CD8-positive, alpha-beta memory T cell (primary cell): ENCODE results near the gene MCM5. TPM values are rescaled to one million over a fixed set of nuclear protein-coding genes. Genes with fewer than 3 reads are reported as not detected.

Experiments
- CTCF ChIA-PET: fragments of 350-600 bp; sonication (Branson Sonifier 250); formaldehyde crosslinking; loops from one replicate; lab custom pipeline; 2021; ENCODE audit warnings: antibody characterized with exemption; lab: Charles Lee
- POLR2A ChIA-PET: fragments of 350-600 bp; sonication (Branson Sonifier 250); formaldehyde crosslinking; loops from one replicate; lab custom pipeline; 2021; ENCODE audit warnings: antibody characterized with exemption; lab: Charles Lee
- DNase-seq, 5 donors: peaks; one replicate each; pipeline versions ENCODE4 v3.0.0 to v3.0.0-alpha.2; 2020 to 2022; ENCODE audit warnings: mixed read lengths in 1 of 5
- H3K27ac ChIP-seq: one replicate; pipeline ENCODE4 v1.7.0; 2013; ENCODE audit warnings: low read depth, mild to moderate bottlenecking, low read length, moderate library complexity
- H3K27me3 ChIP-seq: 2 replicates; pipeline ENCODE4 v1.7.0; 2013; ENCODE audit warnings: low read length, mild to moderate bottlenecking; ENCODE audit not compliant: insufficient read depth, poor library complexity, severe bottlenecking
- H3K36me3 ChIP-seq: 2 replicates; pipeline ENCODE4 v1.7.0; 2013; ENCODE audit warnings: mild to moderate bottlenecking, low read length, moderate library complexity; ENCODE audit not compliant: insufficient read depth
- H3K4me1 ChIP-seq: 2 replicates; pipeline ENCODE4 v1.7.0; 2013; ENCODE audit warnings: mild to moderate bottlenecking, low read length, moderate library complexity; ENCODE audit not compliant: insufficient read depth
- H3K4me3 ChIP-seq: 2 replicates; pipeline ENCODE4 v1.7.0; 2013; ENCODE audit warnings: mild to moderate bottlenecking, low read length
- H3K9me3 ChIP-seq: 2 replicates; pipeline ENCODE4 v1.7.0; 2013; ENCODE audit warnings: mild to moderate bottlenecking, low read length
- H3K27ac Mint-ChIP-seq, 8 donors: one replicate each; pipeline ENCODE4 v1.8.0; 2020 to 2021; ENCODE audit warnings: mixed read lengths in 8 of 8, mild to moderate bottlenecking in 6 of 8, inconsistent platforms in 3 of 8, moderate library complexity in 3 of 8
- H3K27me3 Mint-ChIP-seq, 2 donors: one replicate each; pipeline ENCODE4 v1.8.0; 2020 to 2021; ENCODE audit warnings: mixed read lengths in 2 of 2, mild to moderate bottlenecking in 1 of 2, moderate library complexity in 1 of 2
- H3K36me3 Mint-ChIP-seq, 3 donors: one replicate each; pipeline ENCODE4 v1.8.0; 2020 to 2021; ENCODE audit warnings: mixed read lengths in 3 of 3, inconsistent platforms in 1 of 3, mild to moderate bottlenecking in 1 of 3
- H3K4me1 Mint-ChIP-seq, 3 donors: one replicate each; pipeline ENCODE4 v1.8.0; 2020 to 2021; ENCODE audit warnings: mixed read lengths in 3 of 3, inconsistent platforms in 1 of 3, mild to moderate bottlenecking in 1 of 3
- H3K4me3 Mint-ChIP-seq, 7 donors: one replicate each; pipeline ENCODE4 v1.8.0; 2020 to 2021; ENCODE audit warnings: mixed read lengths in 7 of 7, mild to moderate bottlenecking in 6 of 7, moderate library complexity in 4 of 7, inconsistent platforms in 2 of 7
- H3K9me3 Mint-ChIP-seq, 5 donors: one replicate each; pipeline ENCODE4 v1.8.0; 2020 to 2022; ENCODE audit warnings: mixed read lengths in 5 of 5, mild to moderate bottlenecking in 3 of 5, moderate library complexity in 2 of 5, inconsistent platforms in 1 of 5
- polyA plus RNA-seq: library from polyadenylated mRNA; unstranded; fragments of 300-500 nt; fragmentation: Illumina TruSeq; gene quantifications from one replicate; pipeline ENCODE4 v1.2.3, GENCODE V29; 2021
- total RNA-seq, 2 experiments: library from RNA; stranded (reverse); gene quantifications; one replicate each; pipeline ENCODE4 v1.2.3, GENCODE V29; 2021

The MCM5 gene
- total and polyA plus RNA-seq, 3 experiments from 2014 or later: 28.4 to 300 (median 287) TPM

DNA sequence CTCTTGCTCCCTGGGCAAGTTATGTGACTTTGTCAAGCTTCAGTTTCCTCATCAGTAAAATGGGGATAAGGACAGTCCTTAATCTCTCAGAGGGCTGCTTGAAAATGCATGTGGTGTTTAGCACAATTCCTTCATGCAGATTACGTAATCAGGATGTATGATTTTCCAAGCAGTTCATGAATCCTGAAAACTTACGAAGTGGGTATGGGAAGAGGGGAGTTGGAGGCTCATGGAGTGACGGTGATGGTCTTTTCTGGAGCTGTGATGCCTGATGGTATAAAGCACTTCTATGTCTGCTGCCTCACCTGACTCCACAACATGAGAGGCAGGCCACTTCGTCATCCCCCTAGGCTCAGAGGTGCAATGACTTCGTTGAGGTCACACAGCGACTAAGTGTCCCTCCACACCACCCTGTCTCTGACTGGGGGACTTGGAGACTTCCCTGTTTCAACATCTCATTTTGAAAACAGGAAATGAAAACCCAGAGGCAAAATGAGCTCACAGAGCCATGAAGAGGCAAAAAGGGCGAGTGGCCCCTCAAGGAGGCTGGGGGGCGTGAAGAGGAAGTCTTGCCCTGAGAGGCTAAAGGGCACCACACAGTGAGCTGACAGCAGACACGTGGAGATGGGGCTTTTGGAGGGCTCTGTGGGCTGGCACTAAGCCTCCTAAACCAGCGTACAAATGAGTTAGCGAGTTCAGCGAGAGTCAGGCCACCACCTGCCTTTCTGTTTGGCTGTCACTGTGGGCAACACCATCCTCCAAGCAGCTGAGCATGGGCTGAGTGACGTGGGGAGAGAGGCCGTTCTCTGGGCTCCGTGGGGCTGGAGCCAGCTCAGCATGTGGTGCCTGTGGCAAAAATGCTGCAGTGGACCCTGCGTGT lies 10.1 kb downstream of the MCM5 start:
- no peak overlapping the region for H3K4me3 Mint-ChIP-seq
- DNase-seq: peak in 1 of 5 donors; percentile 14
- H3K4me1 ChIP-seq: no peaks in the 10 kb centered on the region
- H3K27ac Mint-ChIP-seq: peak overlapping the region in 2 of 8 donors; percentile 61 to 69
- no peak overlapping the region for H3K27ac ChIP-seq
- CTCF ChIA-PET: interaction anchor here (0.6 kb wide), 1 partner anchor 170 kb away, joined by 4 read pairs; no protein-coding TSS in a partner anchor
- H3K9me3 Mint-ChIP-seq: no peaks in the 10 kb centered on the region
- no peak overlapping the region for H3K4me3 ChIP-seq
- H3K36me3 Mint-ChIP-seq: peaks cover 15 to 96% (median 25%) of the 10 kb centered on the region in 3 donors
- POLR2A ChIA-PET: no interaction called here
- no peaks in the 10 kb centered on the region for H3K27me3 ChIP-seq
- H3K36me3 ChIP-seq: peaks cover 63% of the 10 kb centered on the region
- no peaks in the 10 kb centered on the region for H3K9me3 ChIP-seq
- peaks cover 7 to 25% (median 8%) of the 10 kb centered on the region in 3 donors for H3K4me1 Mint-ChIP-seq
- peaks cover 0 to 3% of the 10 kb centered on the region in 2 donors for H3K27me3 Mint-ChIP-seq

DNA sequence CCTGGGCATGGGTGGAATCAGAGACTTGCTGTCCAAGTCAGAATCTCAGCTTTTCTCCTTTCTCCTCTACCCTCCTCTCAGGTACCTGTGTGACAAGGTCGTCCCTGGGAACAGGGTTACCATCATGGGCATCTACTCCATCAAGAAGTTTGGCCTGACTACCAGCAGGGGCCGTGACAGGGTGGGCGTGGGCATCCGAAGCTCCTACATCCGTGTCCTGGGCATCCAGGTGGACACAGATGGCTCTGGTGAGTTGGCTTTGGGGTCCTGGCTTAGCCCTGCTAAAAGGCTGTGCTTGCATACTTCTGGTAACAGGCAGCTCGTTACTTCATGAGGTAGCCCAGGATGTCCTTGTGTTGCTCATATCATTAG lies 10.7 kb downstream of the MCM5 start:
- Histone ChIP-seq H3K27me3 (no peaks in the 10 kb centered on the region), H3K4me3 (no peak overlapping the region), H3K36me3 (peaks cover 66% of the 10 kb centered on the region), H3K9me3 (no peaks in the 10 kb centered on the region), H3K4me1 (no peaks in the 10 kb centered on the region), H3K27ac (no peak overlapping the region)
- H3K27me3 Mint-ChIP-seq: peaks cover 0 to 3% of the 10 kb centered on the region in 2 donors
- no peak overlapping the region for H3K4me3 Mint-ChIP-seq
- H3K4me1 Mint-ChIP-seq: peaks cover 7 to 25% (median 8%) of the 10 kb centered on the region in 3 donors
- peaks cover 15 to 96% (median 28%) of the 10 kb centered on the region in 3 donors for H3K36me3 Mint-ChIP-seq
- no peak for DNase-seq
- peak overlapping the region in 2 of 8 donors; percentile 66 to 73 for H3K27ac Mint-ChIP-seq
- ChIA-PET POLR2A (no interaction called here), CTCF (interaction anchor here (0.6 kb wide), 1 partner anchor 169 kb away, joined by 4 read pairs; no protein-coding TSS in a partner anchor)
- H3K9me3 Mint-ChIP-seq: no peaks in the 10 kb centered on the region

DNA sequence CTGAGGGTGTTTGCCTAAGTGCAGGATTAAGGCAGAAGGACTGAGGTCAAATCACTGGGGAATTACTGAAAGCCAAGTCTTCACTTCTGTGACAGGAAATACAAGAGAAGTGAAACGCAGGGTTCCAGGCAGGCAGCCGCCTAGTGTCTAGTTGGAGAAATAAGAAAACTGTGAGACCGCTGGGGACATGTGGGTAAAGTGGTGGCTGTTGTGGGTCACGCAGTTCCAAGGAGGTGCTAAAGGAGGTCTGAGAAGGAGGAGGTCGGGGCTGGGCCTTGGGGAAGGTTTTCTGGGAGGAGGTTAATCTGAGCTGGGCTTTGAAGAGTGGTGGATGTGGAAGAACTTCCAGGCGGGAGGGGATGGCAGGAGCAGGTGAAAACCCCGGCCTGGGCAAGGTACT lies 11.2 kb downstream of the MCM5 start:
- Mint-ChIP-seq H3K27ac (peak overlapping the region in 5 of 8 donors; percentile 52 to 95 (median 69)), H3K4me3 (no peak overlapping the region), H3K4me1 (peaks cover 7 to 25% (median 8%) of the 10 kb centered on the region in 3 donors), H3K36me3 (peaks cover 15 to 97% (median 33%) of the 10 kb centered on the region in 3 donors), H3K9me3 (no peaks in the 10 kb centered on the region), H3K27me3 (peaks cover 0 to 3% of the 10 kb centered on the region in 2 donors)
- Histone ChIP-seq H3K27me3 (no peaks in the 10 kb centered on the region), H3K4me3 (no peak overlapping the region), H3K27ac (no peak overlapping the region), H3K4me1 (no peaks in the 10 kb centered on the region), H3K9me3 (no peaks in the 10 kb centered on the region), H3K36me3 (peaks cover 71% of the 10 kb centered on the region)
- no peak for DNase-seq
- CTCF ChIA-PET: no interaction called here
- POLR2A ChIA-PET: no interaction called here

DNA sequence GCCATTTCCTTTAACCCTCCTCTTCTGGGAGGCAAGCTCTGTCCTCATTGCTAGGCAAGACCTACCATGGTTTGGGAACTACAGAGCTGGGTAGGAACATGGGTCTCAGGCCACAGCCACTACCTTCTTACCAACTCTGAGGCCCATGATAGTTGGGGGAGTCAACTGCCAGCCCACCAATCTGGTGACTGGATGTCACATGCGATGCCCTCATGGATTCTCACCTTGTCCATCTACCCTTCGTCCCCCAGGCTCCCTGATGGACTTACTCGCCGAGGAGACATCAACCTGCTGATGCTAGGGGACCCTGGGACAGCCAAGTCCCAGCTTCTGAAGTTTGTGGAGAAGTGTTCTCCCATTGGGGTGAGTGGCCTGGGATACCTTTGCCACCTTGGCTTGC lies 13.7 kb downstream of the MCM5 start:
- ChIA-PET CTCF (interaction anchor here (1.2 to 2.0 kb wide), 2 partner anchors 17 to 169 kb away, joined by 4 to 6 read pairs; no protein-coding TSS in a partner anchor), POLR2A (no interaction called here)
- H3K4me1 Mint-ChIP-seq: peaks cover 6 to 20% (median 7%) of the 10 kb centered on the region in 3 donors
- H3K27me3 Mint-ChIP-seq: peaks cover 0 to 3% of the 10 kb centered on the region in 2 donors
- Histone ChIP-seq H3K27ac (no peak overlapping the region), H3K9me3 (no peaks in the 10 kb centered on the region), H3K36me3 (peaks cover 64% of the 10 kb centered on the region), H3K4me3 (no peak overlapping the region), H3K4me1 (no peaks in the 10 kb centered on the region), H3K27me3 (no peaks in the 10 kb centered on the region)
- H3K36me3 Mint-ChIP-seq: peaks cover 7 to 94% (median 36%) of the 10 kb centered on the region in 3 donors
- H3K4me3 Mint-ChIP-seq: no peak overlapping the region
- no peak for DNase-seq
- H3K27ac Mint-ChIP-seq: no peak overlapping the region
- no peaks in the 10 kb centered on the region for H3K9me3 Mint-ChIP-seq

DNA sequence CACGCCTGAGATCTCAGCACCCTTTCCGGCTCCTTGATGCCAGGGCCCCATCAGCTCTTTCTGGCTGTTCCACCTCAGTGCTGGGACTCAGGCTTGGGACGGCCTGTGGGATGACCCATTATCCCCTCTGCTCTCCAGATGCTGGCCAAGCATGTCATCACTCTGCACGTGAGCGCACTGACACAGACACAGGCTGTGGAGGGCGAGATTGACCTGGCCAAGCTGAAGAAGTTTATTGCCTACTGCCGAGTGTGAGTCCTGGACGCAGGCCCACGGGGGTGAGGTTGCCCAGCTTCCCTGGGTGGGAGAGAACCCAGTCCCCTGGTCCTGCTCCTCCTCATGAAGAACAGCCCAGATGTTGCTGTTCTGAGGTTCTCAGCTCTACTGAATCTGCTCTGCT lies 17.7 kb downstream of the MCM5 start:
- no peak overlapping the region for H3K27ac Mint-ChIP-seq
- Histone ChIP-seq H3K36me3 (peaks cover 53% of the 10 kb centered on the region), H3K27ac (no peak overlapping the region), H3K9me3 (no peaks in the 10 kb centered on the region), H3K4me3 (no peak overlapping the region), H3K27me3 (no peaks in the 10 kb centered on the region), H3K4me1 (no peaks in the 10 kb centered on the region)
- DNase-seq: no peak
- no peaks in the 10 kb centered on the region for H3K27me3 Mint-ChIP-seq
- H3K9me3 Mint-ChIP-seq: no peaks in the 10 kb centered on the region
- ChIA-PET POLR2A (no interaction called here), CTCF (no interaction called here)
- H3K4me1 Mint-ChIP-seq: no peaks in the 10 kb centered on the region
- H3K4me3 Mint-ChIP-seq: no peak overlapping the region
- H3K36me3 Mint-ChIP-seq: peaks cover 0 to 94% (median 22%) of the 10 kb centered on the region in 3 donors

DNA sequence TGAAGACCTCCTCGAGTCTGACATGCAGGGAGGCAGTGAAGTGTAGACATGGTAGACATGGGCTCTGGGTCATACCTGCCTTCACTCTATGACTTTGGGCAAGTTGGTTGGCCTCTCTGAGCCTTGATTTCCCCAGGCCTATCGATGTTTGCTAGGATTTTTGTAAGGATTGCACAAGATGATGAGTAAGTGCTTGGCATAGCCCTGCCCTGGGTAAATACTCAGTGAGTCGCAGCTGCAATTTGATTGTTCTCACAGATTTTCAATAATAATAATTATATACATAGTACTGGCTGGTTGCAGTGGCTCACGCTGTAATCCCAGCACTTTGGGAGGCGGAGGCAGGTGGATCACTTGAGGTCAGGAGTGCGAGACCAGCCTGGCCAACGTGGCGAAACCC lies 18.1 kb downstream of the MCM5 start:
- DNase-seq: no peak
- Mint-ChIP-seq H3K27me3 (no peaks in the 10 kb centered on the region), H3K27ac (no peak overlapping the region), H3K4me3 (no peak overlapping the region), H3K4me1 (no peaks in the 10 kb centered on the region), H3K36me3 (peaks cover 0 to 96% (median 24%) of the 10 kb centered on the region in 3 donors), H3K9me3 (no peaks in the 10 kb centered on the region)
- Histone ChIP-seq H3K36me3 (peaks cover 53% of the 10 kb centered on the region), H3K4me3 (no peak overlapping the region), H3K9me3 (no peaks in the 10 kb centered on the region), H3K27me3 (no peaks in the 10 kb centered on the region), H3K4me1 (no peaks in the 10 kb centered on the region), H3K27ac (no peak overlapping the region)
- ChIA-PET CTCF (no interaction called here), POLR2A (no interaction called here)

DNA sequence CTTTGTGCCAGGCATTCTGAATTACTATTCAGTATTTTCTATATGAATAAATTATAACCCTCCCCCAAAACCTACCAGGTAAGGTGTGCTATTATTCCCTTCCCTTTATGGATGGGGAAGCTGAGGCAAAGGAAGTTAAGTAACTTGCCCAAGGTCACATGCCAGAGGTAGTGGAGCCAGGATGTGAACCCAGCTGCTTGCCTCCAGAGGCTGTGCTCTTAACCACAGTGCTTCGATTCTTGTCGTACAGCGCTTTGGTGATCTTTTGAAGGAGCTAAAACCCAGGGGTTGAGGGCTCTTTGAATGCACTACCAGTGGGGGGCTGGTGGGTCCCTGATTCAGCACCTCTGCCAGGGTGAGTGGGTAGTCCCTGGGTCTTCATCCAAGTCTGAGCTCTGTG lies 18.8 kb downstream of the MCM5 start:
- Histone ChIP-seq H3K27ac (no peak overlapping the region), H3K4me3 (no peak overlapping the region), H3K9me3 (no peaks in the 10 kb centered on the region), H3K27me3 (no peaks in the 10 kb centered on the region), H3K4me1 (no peaks in the 10 kb centered on the region), H3K36me3 (peaks cover 47% of the 10 kb centered on the region)
- CTCF ChIA-PET: interaction anchor here (0.8 to 2.0 kb wide), 2 partner anchors 164 to 647 kb away, joined by 3 to 5 read pairs; no protein-coding TSS in a partner anchor
- no peak for DNase-seq
- Mint-ChIP-seq H3K36me3 (peaks cover 0 to 96% (median 24%) of the 10 kb centered on the region in 3 donors), H3K27me3 (no peaks in the 10 kb centered on the region), H3K27ac (no peak overlapping the region), H3K9me3 (no peaks in the 10 kb centered on the region), H3K4me3 (no peak overlapping the region), H3K4me1 (no peaks in the 10 kb centered on the region)
- POLR2A ChIA-PET: no interaction called here

DNA sequence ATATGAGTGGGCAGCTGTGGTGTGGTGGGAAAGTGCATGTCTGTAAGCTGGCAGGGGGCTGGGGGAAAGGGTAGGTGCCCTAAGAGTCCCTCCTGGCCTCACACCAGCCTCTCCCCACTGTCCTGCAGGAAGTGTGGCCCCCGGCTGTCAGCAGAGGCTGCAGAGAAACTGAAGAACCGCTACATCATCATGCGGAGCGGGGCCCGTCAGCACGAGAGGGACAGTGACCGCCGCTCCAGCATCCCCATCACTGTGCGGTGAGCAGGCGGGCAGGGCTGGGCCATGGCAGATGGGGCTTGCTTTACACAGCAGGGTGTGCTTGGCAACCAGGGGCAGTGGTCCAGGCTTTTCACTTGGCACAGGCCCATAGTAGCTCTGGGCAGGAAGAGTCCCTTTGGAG lies 19.8 kb downstream of the MCM5 start:
- Mint-ChIP-seq H3K9me3 (no peaks in the 10 kb centered on the region), H3K4me3 (no peak overlapping the region), H3K36me3 (peaks cover 0 to 98% (median 28%) of the 10 kb centered on the region in 3 donors), H3K4me1 (peaks cover 0 to 1% (median 0%) of the 10 kb centered on the region in 3 donors), H3K27me3 (no peaks in the 10 kb centered on the region), H3K27ac (no peak overlapping the region)
- ChIA-PET POLR2A (no interaction called here), CTCF (interaction anchor here (2.0 kb wide), 1 partner anchor 163 kb away, joined by 5 read pairs; no protein-coding TSS in a partner anchor)
- Histone ChIP-seq H3K9me3 (no peaks in the 10 kb centered on the region), H3K36me3 (peaks cover 43% of the 10 kb centered on the region), H3K4me1 (no peaks in the 10 kb centered on the region), H3K4me3 (no peak overlapping the region), H3K27ac (no peak overlapping the region), H3K27me3 (no peaks in the 10 kb centered on the region)
- no peak for DNase-seq
